Right lung (tissue), 5 donors: Measurements from ENCODE around the gene CCL20. TPM values are rescaled to one million over a fixed set of nuclear protein-coding genes. Genes with fewer than 3 reads are reported as not detected.

Experiments used
- polyA plus RNA-seq, 5 donors: library from polyadenylated mRNA; unstranded; fragments of 120-200 nt; gene quantifications; one replicate each; pipeline versions ENCODE4 v1.2.1 to v1.2.3, GENCODE V29; 2013; ENCODE audit warnings: inconsistent platforms in 1 of 5, low replicate concordance in 1 of 5; ENCODE audit not compliant: insufficient read length in 5 of 5, insufficient read depth in 1 of 5

Gene CCL20
- polyA plus RNA-seq, 5 donors = 0.31 to 1.4 (median 0.59) TPM

Other genes starting within 250 kb of the CCL20 start
- not detected for gene SCYGR2, start 214.9 kb upstream of the CCL20 start, polyA plus RNA-seq
- gene SCYGR3, start 199.0 kb upstream of the CCL20 start, polyA plus RNA-seq = not detected
- under 1 TPM in 4 of 5 donors, not detected in 1; 0.10 to 0.22 (median 0.13) TPM for gene SCYGR4, start 196.3 kb upstream of the CCL20 start, polyA plus RNA-seq
- not detected for gene SCYGR5, start 147.0 kb upstream of the CCL20 start, polyA plus RNA-seq
- 10 to 100 TPM; 17.8 to 32.3 (median 20.3) TPM for gene SLC19A3, start 95.8 kb upstream of the CCL20 start, polyA plus RNA-seq
- not detected for gene SCYGR6, start 89.1 kb upstream of the CCL20 start, polyA plus RNA-seq
- gene SCYGR7, start 85.5 kb upstream of the CCL20 start, polyA plus RNA-seq = not detected
- gene SCYGR8, start 67.9 kb upstream of the CCL20 start, polyA plus RNA-seq = not detected
- 1 to 10 TPM in 4 of 5 donors, under 1 TPM in 1; 0.76 to 4.9 (median 3.3) TPM for gene DAW1, start 57.8 kb downstream of the CCL20 start, polyA plus RNA-seq